H1 (cell line): ENCODE results near the gene TK1. TPM values are rescaled to one million over a fixed set of nuclear protein-coding genes. Genes with fewer than 3 reads are reported as not detected.

Source experiments
- CREB1 ChIP-seq: IDR thresholded peaks from 2 replicates; pipeline ENCODE4 v1.6.1; 2012; ENCODE audit warnings: inconsistent platforms
- USF2 ChIP-seq: IDR thresholded peaks from 2 replicates; pipeline ENCODE4 v1.6.1; 2011; ENCODE audit warnings: low read length, improper control_type of control experiment
- polyA plus RNA-seq, 7 experiments: library from polyadenylated mRNA; depleted of rRNA in 3 of 7; stranded (reverse) in 5 of 7; unstranded in 2 of 7; fragments of >200 nt in 5 of 7; fragments of 200-250 nt in 2 of 7; gene quantifications; 1 replicate in 5 of 7; 2 replicates in 1 of 7; 4 replicates in 1 of 7; pipeline versions ENCODE4 v1.2.1 to v1.2.3, GENCODE V29; 2011 to 2013; ENCODE audit warnings: missing spikeins in 2 of 7, mixed read lengths in 2 of 7
- total RNA-seq: library from RNA; stranded (reverse); fragmentation: NEBNext Ultra II Directional; extraction: Animal tissue kit (Norgen Biotek cat#: 25700); gene quantifications from 2 replicates; pipeline ENCODE4 v1.2.1, GENCODE V29; 2021

The TK1 gene
- total and polyA plus RNA-seq, 2 of the 8 experiments (the other 6 are each of a cell fraction or from before 2014, with no cell fraction given): 66.9 to 147 TPM

GRCh38 chr17:78128551-78129350 lies 58.1 kb downstream of the TK1 start, which contains the start of gene TMC6 (continued):
- TF ChIP-seq USF2 (peak; percentile 81), CREB1 (no peak)
